Mesodermal cell (in vitro differentiated cells): Measurements from ENCODE around the gene HECTD4.

Experiments
- H3K27ac ChIP-seq: 2 replicates; pipeline ENCODE4 v1.7.0; 2013; ENCODE audit warnings: mild to moderate bottlenecking, low read depth, low read length, moderate library complexity; ENCODE audit not compliant: severe bottlenecking
- H3K36me3 ChIP-seq: 2 replicates; pipeline ENCODE4 v1.7.1; 2013; ENCODE audit warnings: mild to moderate bottlenecking, low read length, moderate library complexity; ENCODE audit not compliant: control insufficient read depth, insufficient read depth
- H3K4me1 ChIP-seq: one replicate; pipeline ENCODE4 v1.7.1; 2013; ENCODE audit warnings: mild to moderate bottlenecking, low read length; ENCODE audit not compliant: insufficient read depth, control insufficient read depth, poor library complexity, severe bottlenecking
- H3K4me3 ChIP-seq: 2 replicates; pipeline ENCODE4 v1.7.0; 2013; ENCODE audit warnings: low read length, control low read depth, mild to moderate bottlenecking; ENCODE audit not compliant: insufficient read depth, poor library complexity, severe bottlenecking; ENCODE audit errors: extremely low read depth
- H3K9me3 ChIP-seq: 2 replicates; pipeline ENCODE4 v1.7.1; 2013; ENCODE audit warnings: mild to moderate bottlenecking, low read length, moderate library complexity; ENCODE audit not compliant: control insufficient read depth
- WGBS, 2 experiments: methylation state at CpG; one replicate each; pipeline ENCODE4 v1.1.5; 2013; ENCODE audit warnings: missing lambda C conversion rate in 2 of 2; ENCODE audit not compliant: insufficient coverage in 2 of 2; 5-methylcytosine and 5-hydroxymethylcytosine counted together

HECTD4 gene

GRCh38 chr12:112134731-112135130 lies 247.5 kb downstream of the HECTD4 start:
- peaks cover 11% of the 10 kb centered on the region for H3K4me1 ChIP-seq
- peaks cover 50% of the 10 kb centered on the region for H3K36me3 ChIP-seq
- H3K9me3 ChIP-seq: no peaks in the 10 kb centered on the region
- WGBS, 2 experiments: 100% methylated on average over 2 of the region's 3 CpGs
- H3K4me3 ChIP-seq: no peak overlapping the region
- no peak overlapping the region for H3K27ac ChIP-seq

GRCh38 chr12:112133418-112133817 lies 248.8 kb downstream of the HECTD4 start:
- Histone ChIP-seq H3K9me3 (no peaks in the 10 kb centered on the region), H3K27ac (no peak overlapping the region), H3K36me3 (peaks cover 37% of the 10 kb centered on the region), H3K4me1 (peaks cover 11% of the 10 kb centered on the region), H3K4me3 (no peak overlapping the region)
- 92 to 100% methylated on average over 2 to 3 of the region's 5 CpGs for WGBS, 2 experiments

GRCh38 chr12:112131686-112132085 lies 250.5 kb downstream of the HECTD4 start:
- Histone ChIP-seq H3K27ac (no peak overlapping the region), H3K4me3 (no peak overlapping the region), H3K36me3 (peaks cover 21% of the 10 kb centered on the region), H3K4me1 (peaks cover 11% of the 10 kb centered on the region), H3K9me3 (no peaks in the 10 kb centered on the region)
- WGBS, 2 experiments: no CpG with 5 or more reads among the region's 1 CpG

GRCh38 chr12:112130441-112130998 lies 251.7 kb downstream of the HECTD4 start:
- 83 to 100% methylated on average over 1 to 2 of the region's 2 CpGs for WGBS, 2 experiments

GRCh38 chr12:112126911-112127310 lies 255.3 kb downstream of the HECTD4 start:
- Histone ChIP-seq H3K4me3 (no peak overlapping the region), H3K36me3 (no peaks in the 10 kb centered on the region), H3K9me3 (no peaks in the 10 kb centered on the region), H3K27ac (no peak overlapping the region), H3K4me1 (peaks cover 23% of the 10 kb centered on the region)
- WGBS, 2 experiments: 92% methylated on average over 5 to 6 of the region's 7 CpGs

More at GRCh38 chr12:112130441-112130998, 251.7 kb downstream of the HECTD4 start:
- Histone ChIP-seq H3K27ac (peak overlapping the region; percentile 16), H3K4me1 (peaks cover 11% of the 10 kb centered on the region), H3K9me3 (no peaks in the 10 kb centered on the region), H3K36me3 (peaks cover 14% of the 10 kb centered on the region), H3K4me3 (no peak overlapping the region)

GRCh38 chr12:112126000-112126438 lies 256.2 kb downstream of the HECTD4 start:
- peak overlapping the region; percentile 84 for H3K27ac ChIP-seq
- peak overlapping the region; percentile 79 for H3K4me3 ChIP-seq
- no peaks in the 10 kb centered on the region for H3K9me3 ChIP-seq
- peaks cover 22% of the 10 kb centered on the region for H3K4me1 ChIP-seq
- H3K36me3 ChIP-seq: no peaks in the 10 kb centered on the region
- 5 to 9% methylated on average over 20 to 23 of the region's 25 CpGs for WGBS, 2 experiments

- H3K27ac ChIP-seq: peak within 1 kb of the TSS; percentile 84
- peak within 1 kb of the TSS; percentile 79 for H3K4me3 ChIP-seq
- no peaks in the 10 kb centered on the region for H3K36me3 ChIP-seq
- WGBS, 2 experiments: 0% methylated on average over 49 to 51 of the region's 63 CpGs
- H3K9me3 ChIP-seq: no peaks in the 10 kb centered on the region
- H3K4me1 ChIP-seq: peaks cover 17% of the 10 kb centered on the region
Observed at GRCh38 chr12:112125250-112125999, 256.8 kb downstream of the HECTD4 start, which contains the start of gene TRAFD1. Gene TRAFD1 (plus strand): TSS chr12:112125560. CDS start chr12:112130523, 4,963 bp downstream.

GRCh38 chr12:112124918-112125249 lies 257.3 kb downstream of the HECTD4 start:
- Histone ChIP-seq H3K4me1 (peaks cover 14% of the 10 kb centered on the region), H3K4me3 (no peak overlapping the region), H3K36me3 (no peaks in the 10 kb centered on the region), H3K27ac (no peak overlapping the region), H3K9me3 (no peaks in the 10 kb centered on the region)
- WGBS, 2 experiments: no CpG with 5 or more reads among the region's 1 CpG

- Histone ChIP-seq H3K27ac (no peak overlapping the region), H3K4me3 (no peak overlapping the region), H3K4me1 (peaks cover 14% of the 10 kb centered on the region), H3K9me3 (no peaks in the 10 kb centered on the region), H3K36me3 (no peaks in the 10 kb centered on the region)
- WGBS, 2 experiments: 88 to 100% methylated on average over 4 to 5 of the region's 12 CpGs
Observed at GRCh38 chr12:112122823-112123690, 259.2 kb downstream of the HECTD4 start.

GRCh38 chr12:112121780-112122565 lies 260.3 kb downstream of the HECTD4 start:
- Histone ChIP-seq H3K4me3 (no peak overlapping the region), H3K27ac (no peak overlapping the region), H3K9me3 (no peaks in the 10 kb centered on the region), H3K36me3 (no peaks in the 10 kb centered on the region), H3K4me1 (peaks cover 16% of the 10 kb centered on the region)
- 74 to 81% methylated on average over 10 to 11 of the region's 11 CpGs for WGBS, 2 experiments
